DND-41 (cell line): ENCODE data around the gene CTF1.

ENCODE experiments used
- CTCF ChIP-seq: IDR thresholded peaks from 2 replicates; pipeline ENCODE4 v1.5.1; 2012; ENCODE audit warnings: borderline replicate concordance, low read length, moderate library complexity, mild to moderate bottlenecking; ENCODE audit not compliant: poor library complexity, severe bottlenecking; ENCODE audit errors: extremely low read depth
- EZH2 ChIP-seq: IDR thresholded peaks from 3 replicates; pipeline ENCODE4 v1.6.1; 2012; ENCODE audit warnings: borderline replicate concordance, low read depth, mild to moderate bottlenecking, moderate library complexity, low read length, inconsistent platforms; ENCODE audit not compliant: severe bottlenecking

GRCh38 chr16:30874244-30874820, 22.1 kb upstream of the CTF1 start:
- TF ChIP-seq EZH2 (no peak), CTCF (peak; percentile 0)
